HG03135 (cell line): ENCODE measurements around the gene SPHKAP.
"Not testable (repeated sequence)": the region's sequence is repeated elsewhere in the genome, so short reads cannot be mapped to it uniquely, and the experiment has no call there.

Experiments
- ATAC-seq: cut with Tn5 transposase; IDR thresholded peaks from one replicate; pipeline ENCODE4 v1.9.1; 2021; ENCODE audit warnings: mild to moderate bottlenecking, moderate library complexity; ENCODE audit not compliant: unreplicated experiment

SPHKAP gene

GRCh38 chr2:228104215-228104614, 77.3 kb downstream of the SPHKAP start:
- no peak for ATAC-seq

GRCh38 chr2:228103379-228103778, 78.1 kb downstream of the SPHKAP start:
- no peak for ATAC-seq

- ATAC-seq = no peak
Observed at GRCh38 chr2:228102949-228103348, 78.5 kb downstream of the SPHKAP start.

GRCh38 chr2:228094377-228094921, 87.0 kb downstream of the SPHKAP start:
- ATAC-seq = no peak

- no peak for ATAC-seq
Observed at GRCh38 chr2:228092056-228092455, 89.4 kb downstream of the SPHKAP start.

GRCh38 chr2:228086561-228086960, 94.9 kb downstream of the SPHKAP start:
- ATAC-seq = no peak

- no peak for ATAC-seq
Observed at GRCh38 chr2:228084717-228085116, 96.8 kb downstream of the SPHKAP start.

- no peak for ATAC-seq
Observed at GRCh38 chr2:228083131-228083530, 98.4 kb downstream of the SPHKAP start.

- no peak for ATAC-seq
Observed at GRCh38 chr2:228082571-228082970, 98.9 kb downstream of the SPHKAP start.

- no peak for ATAC-seq
Observed at GRCh38 chr2:228079194-228079593, 102.3 kb downstream of the SPHKAP start.

GRCh38 chr2:228076695-228077094, 104.8 kb downstream of the SPHKAP start:
- not testable (repeated sequence) for ATAC-seq

- ATAC-seq = no peak
Observed at GRCh38 chr2:228072669-228073068, 108.8 kb downstream of the SPHKAP start.

GRCh38 chr2:228067309-228067708, 114.2 kb downstream of the SPHKAP start:
- no peak for ATAC-seq

- no peak for ATAC-seq
Observed at GRCh38 chr2:228066126-228066798, 115.2 kb downstream of the SPHKAP start.

GRCh38 chr2:228065686-228066085, 115.8 kb downstream of the SPHKAP start:
- no peak for ATAC-seq

- no peak for ATAC-seq
Observed at GRCh38 chr2:228064796-228065315, 116.6 kb downstream of the SPHKAP start.

GRCh38 chr2:228064024-228064423, 117.5 kb downstream of the SPHKAP start:
- ATAC-seq = no peak

- ATAC-seq = no peak
Observed at GRCh38 chr2:228063558-228063957, 117.9 kb downstream of the SPHKAP start.

GRCh38 chr2:228059735-228060134, 121.8 kb downstream of the SPHKAP start:
- ATAC-seq = no peak

- no peak for ATAC-seq
Observed at GRCh38 chr2:228056293-228057097, 125.0 kb downstream of the SPHKAP start.

- ATAC-seq = no peak
Observed at GRCh38 chr2:228048838-228049490, 132.5 kb downstream of the SPHKAP start.
